Measurements from ENCODE around the gene ANKRD12. TPM values are rescaled to one million over a fixed set of nuclear protein-coding genes. Genes with fewer than 3 reads are reported as not detected.

The ANKRD12 gene
- total and polyA plus RNA-seq, 2 of the 4 experiments (the other 2 are of a cell fraction): 2.6 to 12.9 TPM

DNA sequence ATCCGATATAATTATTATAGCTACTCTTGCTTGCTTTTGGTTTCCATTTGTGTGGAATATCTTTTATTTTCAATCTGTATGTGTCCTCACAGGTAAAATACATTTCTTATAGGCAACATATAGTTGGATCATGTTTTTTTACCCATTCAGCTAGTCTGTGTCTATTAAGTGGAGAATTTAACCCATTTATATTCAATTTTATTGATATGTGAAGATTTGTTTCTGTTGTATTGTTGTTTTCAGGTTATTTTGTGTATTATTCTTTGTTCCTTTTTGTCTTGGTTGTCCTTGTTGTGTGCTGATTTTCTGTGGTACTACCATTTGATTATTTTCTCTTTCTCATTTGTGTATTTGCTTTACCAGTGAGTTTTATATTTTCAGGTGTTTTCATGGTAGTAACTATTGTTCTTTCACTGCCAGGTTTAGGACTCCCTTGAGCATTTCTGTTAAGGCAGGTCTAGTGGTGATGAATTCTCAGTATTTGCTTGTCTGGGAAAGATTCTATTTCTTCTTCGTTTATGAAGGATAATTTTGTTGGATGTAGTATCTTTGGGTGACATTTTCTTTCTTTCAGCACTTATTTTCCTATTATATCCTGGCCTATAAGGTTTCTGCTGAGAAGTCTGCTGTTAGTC lies 95.4 kb downstream of the ANKRD12 start:
- no peaks in the 10 kb centered on the region for H3K27me3 ChIP-seq (ENCODE audit: control insufficient read depth, insufficient read depth, low read length)
- peaks cover 17 to 39% of the 10 kb centered on the region in 2 experiments for H3K79me1 ChIP-seq (ENCODE audit: low read depth in 1 of 2, low read length in 2 of 2)
- H3K36me3 ChIP-seq (ENCODE audit: control insufficient read depth, insufficient read depth, low read length): peaks cover 23% of the 10 kb centered on the region
- TF ChIP-seq MAFK (IDR thresholded peaks at IDR 0.05; ENCODE audit: low read depth, low read length) (no peak), RAD21 (IDR thresholded peaks at IDR 0.05; ENCODE audit: low read length) (no peak), USF2 (IDR thresholded peaks at IDR 0.05; ENCODE audit: low read depth, low read length) (no peak), NFE2L2 (IDR thresholded peaks at IDR 0.05; ENCODE audit: low read depth, low read length) (no peak), MXI1 (IDR thresholded peaks at IDR 0.05; ENCODE audit: borderline replicate concordance, low read depth, low read length) (no peak), POLR2A (IDR thresholded peaks at IDR 0.05; ENCODE audit: low read depth, low read length) (no peak), CHD1 (IDR thresholded peaks at IDR 0.05; ENCODE audit: low read depth, low read length) (no peak), CEBPB (IDR thresholded peaks at IDR 0.05; ENCODE audit: low read depth, low read length) (no peak)
- TF ChIP-seq, protein P1, sequence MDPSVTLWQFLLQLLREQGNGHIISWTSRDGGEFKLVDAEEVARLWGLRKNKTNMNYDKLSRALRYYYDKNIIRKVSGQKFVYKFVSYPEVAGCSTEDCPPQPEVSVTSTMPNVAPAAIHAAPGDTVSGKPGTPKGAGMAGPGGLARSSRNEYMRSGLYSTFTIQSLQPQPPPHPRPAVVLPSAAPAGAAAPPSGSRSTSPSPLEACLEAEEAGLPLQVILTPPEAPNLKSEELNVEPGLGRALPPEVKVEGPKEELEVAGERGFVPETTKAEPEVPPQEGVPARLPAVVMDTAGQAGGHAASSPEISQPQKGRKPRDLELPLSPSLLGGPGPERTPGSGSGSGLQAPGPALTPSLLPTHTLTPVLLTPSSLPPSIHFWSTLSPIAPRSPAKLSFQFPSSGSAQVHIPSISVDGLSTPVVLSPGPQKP (IDR thresholded peaks at IDR 0.05; ENCODE audit: borderline replicate concordance, low read depth, low read length): no peak
- ChIA-PET POLR2A (ENCODE audit: unreplicated experiment) (no interaction called here), CTCF (interaction anchor here (0.6 kb wide), 1 partner anchor 290 kb away, joined by 3 read pairs; no protein-coding TSS in a partner anchor)
- H2BK15ac ChIP-seq (ENCODE audit: low read depth, low read length): no peak overlapping the region
- H4K91ac ChIP-seq (ENCODE audit: insufficient read depth, low read depth, low read length): no peak overlapping the region
- peaks cover 6% of the 10 kb centered on the region; the same call in 1 of the 2 replicates for H3K9me1 ChIP-seq (ENCODE audit: insufficient read depth, low read length)
- H2BK20ac ChIP-seq (ENCODE audit: low read depth, low read length): no peak overlapping the region
- H4K8ac ChIP-seq (ENCODE audit: low read depth in 2 of 2, low read length in 2 of 2): no peak overlapping the region
- no peak overlapping the region for H3K4me2 ChIP-seq (ENCODE audit: low read depth, low read length)
- DNase-seq: no peak
- H3K4me1 ChIP-seq (ENCODE audit: control insufficient read depth, insufficient read depth, low read length): peaks cover 2% of the 10 kb centered on the region; the same call in 1 of the 2 replicates
- no peaks in the 10 kb centered on the region; the same call in 1 of the 2 replicates for H4K20me1 ChIP-seq (ENCODE audit: insufficient read depth, low read length)
- dilution Hi-C loops (cut with HindIII; ENCODE audit: low sequenced_read_pairs, unreplicated experiment) (no loop called here), intact Hi-C loops (cut with micrococcal nuclease) (no loop called here), in situ Hi-C loops (cut with MboI; ENCODE audit: low sequenced_read_pairs) (no loop called here)
- no peak overlapping the region for H3K4ac ChIP-seq (ENCODE audit: low read depth, low read length)
- no peak overlapping the region for H3K9ac ChIP-seq (ENCODE audit: low read depth, low read length)
- no TSS peak for BruUV-seq (replicated peaks)
- no peak overlapping the region for H3K4me3 ChIP-seq (ENCODE audit: insufficient read depth, low read depth, low read length)
- no peak overlapping the region for H2BK120ac ChIP-seq (ENCODE audit: low read depth, low read length)
- H2AK5ac ChIP-seq (ENCODE audit: low read depth, low read length): no peak overlapping the region
- H3K27ac ChIP-seq (ENCODE audit: insufficient read depth, low read length): no peak overlapping the region
- H2BK5ac ChIP-seq (ENCODE audit: low read depth, low read length, poor library complexity, severe bottlenecking): no peak overlapping the region
- H3K23ac ChIP-seq (ENCODE audit: low read depth, low read length): no peak overlapping the region
- no peak overlapping the region for H3K14ac ChIP-seq (replicated peaks; ENCODE audit: low read depth, low read length)
- H3K9me3 ChIP-seq (ENCODE audit: control insufficient read depth, insufficient read depth, low read length): peaks cover 11% of the 10 kb centered on the region
- H3K56ac ChIP-seq (ENCODE audit: extremely low read depth, insufficient read depth, low read length): no peak overlapping the region
- H3K18ac ChIP-seq (ENCODE audit: low read depth, low read length): no peak overlapping the region
- no peak overlapping the region for H2AFZ ChIP-seq (replicated peaks; ENCODE audit: low read length, poor library complexity)
- ATAC-seq (ENCODE audit: low read depth): no peak
- no peak overlapping the region for H4K5ac ChIP-seq (ENCODE audit: low read depth, low read length)
- H2AK9ac ChIP-seq (replicated peaks; ENCODE audit: low read depth, low read length, poor library complexity): no peak overlapping the region
- WGBS, 2 experiments (ENCODE audit: extremely low coverage in 2 of 2, insufficient read length in 1 of 2): no CpG with 5 or more reads among the region's 2 CpGs
